Heart left ventricle (tissue), 16 donors: ENCODE data around the gene IRX6. TPM values are rescaled to one million over a fixed set of nuclear protein-coding genes. Genes with fewer than 3 reads are reported as not detected.

Experiments
- ATAC-seq, 4 donors: fragments of 200-7000 bp; cut with Tn5 transposase; one replicate each; pipeline ENCODE4 v1.9.1; 2020 to 2022; ENCODE audit warnings: moderate library complexity in 4 of 4, mild to moderate bottlenecking in 3 of 4, moderate number of reproducible peaks in 1 of 4
- DNase-seq, 5 donors: peaks; one replicate each; pipeline ENCODE4 v3.0.0-alpha.2; 2020
- H3K27ac ChIP-seq, 12 donors: fragments of 200-600 bp; sonication (generic) in 4 of 12; one replicate each; pipeline versions ENCODE4 v1.5.0 to v1.8.0; 2016 to 2022; ENCODE audit warnings: mild to moderate bottlenecking in 2 of 12
- H3K27me3 ChIP-seq, 9 donors: fragments of 200-600 bp; sonication (generic) in 2 of 9; one replicate each; pipeline versions ENCODE4 v1.5.1 to v1.8.0; 2016 to 2022; ENCODE audit warnings: mild to moderate bottlenecking in 3 of 9
- H3K36me3 ChIP-seq, 9 donors: fragments of 200-600 bp; sonication (generic) in 2 of 9; one replicate each; pipeline versions ENCODE4 v1.5.0 to v1.8.0; 2018 to 2022; ENCODE audit warnings: mild to moderate bottlenecking in 2 of 9
- H3K4me1 ChIP-seq, 12 donors: fragments of 200-600 bp; sonication (generic) in 4 of 12; one replicate each; pipeline versions ENCODE4 v1.5.0 to v1.8.0; 2016 to 2022; ENCODE audit warnings: mild to moderate bottlenecking in 3 of 12
- H3K4me3 ChIP-seq, 12 donors: fragments of 200-600 bp; sonication (generic) in 4 of 12; one replicate each; pipeline versions ENCODE4 v1.5.0 to v1.8.0; 2017 to 2022; ENCODE audit warnings: mild to moderate bottlenecking in 9 of 12, moderate library complexity in 4 of 12
- H3K9me3 ChIP-seq, 12 donors: fragments of 200-600 bp; sonication (generic) in 4 of 12; one replicate each; pipeline versions ENCODE4 v1.5.0 to v1.8.0; 2016 to 2022; ENCODE audit warnings: mild to moderate bottlenecking in 1 of 12
- POLR2A ChIP-seq, 2 donors: fragments of 450-650 bp; IDR thresholded peaks; one replicate each; pipeline ENCODE4 v1.6.1; 2017; ENCODE audit warnings: antibody characterized with exemption in 2 of 2, mild to moderate bottlenecking in 2 of 2, moderate library complexity in 2 of 2
- WGBS, 4 donors: extraction: QIAGEN DNeasy Blood & Tissue Kit in 2 of 4; methylation state at CpG; one replicate each; pipeline versions ENCODE4 v1.1.5 to v1.1.7; 2013 to 2018; 5-methylcytosine and 5-hydroxymethylcytosine counted together
- intact Hi-C, 10 donors: fragments of 100-400 bp; cut with DNase I; formaldehyde crosslinking; loops; one replicate each; pipeline versions ENCODE4 v1.11.1 to v1.14.2; 2022
- long read RNA-seq, 3 donors: library from polyadenylated mRNA; unstranded; transcript quantifications; one replicate each; pipeline ENCODE4 v2.0.0, GENCODE V29; 2020 to 2021
- polyA plus RNA-seq, 2 donors: library from polyadenylated mRNA; stranded (reverse); fragments of 200-250 nt; gene quantifications; one replicate each; pipeline ENCODE4 v1.2.3, GENCODE V29; 2013
- total RNA-seq, 9 donors: library from RNA; depleted of rRNA in 2 of 9; stranded (reverse); fragments of >200 nt in 2 of 9; fragmentation: NEBNext Ultra II Directional in 3 of 9; extraction: Animal tissue kit (Norgen Biotek cat#: 25700) in 3 of 9; gene quantifications; one replicate each; pipeline versions ENCODE4 v1.1.0 to v1.2.4, GENCODE V29; 2016 to 2023
- TF ChIP-seq, protein P1 (sequence below), 12 donors: fragments of 200-600 bp; sonication (generic) in 4 of 12; IDR thresholded peaks; one replicate each; pipeline versions ENCODE4 v1.5.0 to v1.8.0; 2018 to 2022; ENCODE audit warnings: antibody characterized with exemption in 12 of 12, mild to moderate bottlenecking in 5 of 12
- donor health status: ischemic (EF 13 %, LVEDD 7.1; RV severe dilation, severe dysfunction).
- donor health status: healthy with polysubstance abuse.
- donor health status: DM: no; HTN: yes; CAD: no.
- donor health status: DM: no; HTN: no; CAD: no.
- donor health status: ischemic (EF 25% LVEDD 6.9; RV normal size, moderate dysfunction).
- donor health status: ischemic (EF 25% LVEDD 5.7; RV mildly dilated, moderate dysfunction).
- donor health status: healthy.
- donor health status: DM: yes; HTN: yes; CAD: no.
- donor health status: ischemic (EF 35%, LVEDD 5.7; RV mildly dilated, moderate dysfunction).
- donor health status: nonischemic (EF 11% LVEDD 7.7; RV severe dilation, severe dysfunction).
- donor health status: DM: yes; HTN: yes; CAD: no.
- donor health status: PGD.
- donor health status: ischemic (EF 29% LVEDD 5.4; RV normal size, mild dysfunction).
- donor health status: nonischemic (EF 23%, LVEDD 6.1; RV moderate dilation, normal function).

Gene IRX6
- total RNA-seq (10 to 100 TPM in 6 of 9 donors, 1 to 10 TPM in 2, under 1 TPM in 1; 0.96 to 48.4 (median 12.4) TPM), polyA plus RNA-seq (10 to 100 TPM in 1 of 2 donors, 1 to 10 TPM in 1; 3.0 to 20.5 TPM)
- long read RNA-seq, donor 1, transcript IRX6-201 (6 exons, 3,128 nt) = major isoform, 13 of 36 reads
- long read RNA-seq, donor 1, partial matches to known transcripts = 9 of 36 reads
- long read RNA-seq, donor 1, other reads (novel, unspliced or antisense) = 14 of 36 reads
- long read RNA-seq, donor 2, transcript IRX6-201 (6 exons, 3,128 nt) = major isoform, 138 of 315 reads
- long read RNA-seq, donor 2, partial matches to known transcripts = 44 of 315 reads
- long read RNA-seq, donor 2, other reads (novel, unspliced or antisense) = 133 of 315 reads
- long read RNA-seq, donor 3, partial matches to known transcripts = 3 of 11 reads
- long read RNA-seq, donor 3, other reads (novel, unspliced or antisense) = 4 of 11 reads

DNA sequence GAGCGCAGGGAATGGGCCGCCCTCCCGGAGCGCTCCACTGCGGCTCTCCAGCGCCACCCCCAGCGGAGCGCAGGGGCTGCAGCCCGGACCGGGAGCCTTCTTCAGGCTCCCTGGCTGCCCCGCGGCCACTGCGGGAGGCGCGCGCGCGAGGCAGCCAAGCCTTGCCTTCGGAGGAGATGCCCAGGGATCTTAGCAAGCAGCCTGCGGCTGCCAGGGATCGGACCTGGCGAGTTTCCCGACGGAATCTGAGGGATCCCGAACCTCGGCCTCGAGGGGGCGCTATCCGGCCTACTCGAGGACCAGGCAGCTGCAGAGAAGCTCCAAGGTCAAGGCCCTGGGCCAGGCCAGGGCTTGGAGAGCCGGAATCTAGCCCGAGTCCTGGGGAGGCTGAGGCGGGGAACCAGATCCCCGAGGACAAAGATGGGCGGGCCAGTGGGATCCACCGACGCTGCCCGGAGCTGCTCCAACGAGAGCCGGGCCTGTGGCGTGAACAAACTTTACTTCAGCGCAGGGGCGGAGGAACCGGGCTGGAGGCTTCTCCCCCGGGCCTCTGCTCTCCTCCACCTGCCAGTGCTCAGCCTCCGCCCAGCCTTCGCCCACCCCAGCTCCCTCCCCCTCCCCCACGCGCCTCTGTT, at the start of gene IRX6:
Gene IRX6, plus strand, starts transcription at position 567 of the 635 bp plus-strand sequence. CDS start 889 bp downstream, outside the sequence.
- peak within 1 kb of the TSS; percentile 50 to 98 (median 92) for H3K27ac ChIP-seq
- intact Hi-C loops = loop anchor here in 7 of 10 donors (2.0 to 10.0 kb wide), 5 partner anchors 47 to 1041 kb away; partner anchors contain the start of gene IRX5 (in 4 of the 7)
- peak within 1 kb of the TSS; percentile 30 to 70 (median 58) for H3K4me3 ChIP-seq
- 1 to 2% (median 2%) methylated on average over 40 to 49 of the region's 49 CpGs for WGBS, 4 donors
- ATAC-seq (peak; percentile 71 to 85 (median 83)), DNase-seq (peak in 4 of 5 donors; percentile 65 to 91 (median 76))
- peaks cover 0 to 65% (median 32%) of the 10 kb centered on the region in 9 donors for H3K27me3 ChIP-seq
- TF ChIP-seq, protein P1, sequence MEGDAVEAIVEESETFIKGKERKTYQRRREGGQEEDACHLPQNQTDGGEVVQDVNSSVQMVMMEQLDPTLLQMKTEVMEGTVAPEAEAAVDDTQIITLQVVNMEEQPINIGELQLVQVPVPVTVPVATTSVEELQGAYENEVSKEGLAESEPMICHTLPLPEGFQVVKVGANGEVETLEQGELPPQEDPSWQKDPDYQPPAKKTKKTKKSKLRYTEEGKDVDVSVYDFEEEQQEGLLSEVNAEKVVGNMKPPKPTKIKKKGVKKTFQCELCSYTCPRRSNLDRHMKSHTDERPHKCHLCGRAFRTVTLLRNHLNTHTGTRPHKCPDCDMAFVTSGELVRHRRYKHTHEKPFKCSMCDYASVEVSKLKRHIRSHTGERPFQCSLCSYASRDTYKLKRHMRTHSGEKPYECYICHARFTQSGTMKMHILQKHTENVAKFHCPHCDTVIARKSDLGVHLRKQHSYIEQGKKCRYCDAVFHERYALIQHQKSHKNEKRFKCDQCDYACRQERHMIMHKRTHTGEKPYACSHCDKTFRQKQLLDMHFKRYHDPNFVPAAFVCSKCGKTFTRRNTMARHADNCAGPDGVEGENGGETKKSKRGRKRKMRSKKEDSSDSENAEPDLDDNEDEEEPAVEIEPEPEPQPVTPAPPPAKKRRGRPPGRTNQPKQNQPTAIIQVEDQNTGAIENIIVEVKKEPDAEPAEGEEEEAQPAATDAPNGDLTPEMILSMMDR (IDR thresholded peaks at IDR 0.05) = peak; percentile 21 to 76 (median 62)
- TF ChIP-seq POLR2A (IDR thresholded peaks at IDR 0.05) = no peak
- peaks cover 0 to 19% (median 1%) of the 10 kb centered on the region in 12 donors for H3K4me1 ChIP-seq
- no peaks in the 10 kb centered on the region for H3K9me3 ChIP-seq
- H3K36me3 ChIP-seq = peaks cover 0 to 3% (median 0%) of the 10 kb centered on the region in 9 donors

DNA sequence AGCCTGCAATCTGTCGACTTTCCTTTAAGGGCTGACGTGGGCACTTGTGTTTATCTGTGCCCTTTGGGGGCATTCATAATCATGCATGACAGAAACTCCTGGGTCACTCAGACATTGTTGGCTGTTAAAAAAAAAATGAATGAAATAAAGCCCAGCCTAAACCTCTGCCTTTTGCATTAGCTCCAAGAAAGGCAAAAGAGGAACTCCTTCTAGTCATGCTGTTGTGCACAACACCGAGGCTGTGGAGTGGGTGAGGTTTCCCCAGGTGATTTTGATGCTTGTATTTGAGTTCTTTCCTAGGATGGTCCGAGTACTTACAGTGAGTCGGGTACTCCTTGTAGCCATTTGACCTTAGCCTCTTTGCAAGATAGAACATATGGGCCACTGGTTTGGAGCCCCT, 49.6 kb upstream of the IRX6 start:
- peaks cover 0 to 4% (median 0%) of the 10 kb centered on the region in 12 donors for H3K4me1 ChIP-seq
- no peaks in the 10 kb centered on the region for H3K27me3 ChIP-seq
- no peak overlapping the region for H3K4me3 ChIP-seq
- 73 to 78% (median 74%) methylated on average over 5 of the region's 5 CpGs for WGBS, 4 donors
- peak overlapping the region in 1 of 12 donors; percentile 75 for H3K27ac ChIP-seq
- H3K36me3 ChIP-seq = no peaks in the 10 kb centered on the region
- intact Hi-C loops = no loop called here
- ATAC-seq (no peak), DNase-seq (no peak)
- H3K9me3 ChIP-seq = no peaks in the 10 kb centered on the region
- TF ChIP-seq, protein P1 (IDR thresholded peaks at IDR 0.05) = no peak
- TF ChIP-seq POLR2A (IDR thresholded peaks at IDR 0.05) = no peak

DNA sequence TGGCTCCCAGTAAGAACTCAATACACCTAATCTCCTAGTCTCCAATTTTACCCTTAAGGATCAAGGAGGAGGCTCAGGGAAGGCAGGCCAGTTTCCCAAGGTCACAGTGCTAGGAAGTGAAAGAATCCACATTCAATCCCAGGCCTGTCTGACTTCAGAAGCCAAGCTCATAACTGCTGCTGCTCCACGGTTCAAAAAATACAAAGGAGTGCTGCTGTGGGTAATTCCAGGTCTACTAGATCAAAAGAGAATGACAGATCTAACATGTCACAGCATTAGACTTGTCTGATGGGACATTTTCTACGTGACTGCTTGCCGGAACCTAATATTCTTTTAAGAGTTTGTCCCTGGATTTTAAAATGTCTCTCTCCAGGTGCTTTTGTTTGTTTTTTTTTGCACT, 48.8 kb upstream of the IRX6 start:
- intact Hi-C loops = no loop called here
- no peak overlapping the region for H3K4me3 ChIP-seq
- H3K27me3 ChIP-seq = no peaks in the 10 kb centered on the region
- WGBS, 4 donors = 73 to 78% (median 76%) methylated on average over 3 of the region's 3 CpGs
- peaks cover 0 to 4% (median 0%) of the 10 kb centered on the region in 12 donors for H3K4me1 ChIP-seq
- H3K36me3 ChIP-seq = no peaks in the 10 kb centered on the region
- DNase-seq (no peak), ATAC-seq (no peak)
- no peaks in the 10 kb centered on the region for H3K9me3 ChIP-seq
- TF ChIP-seq POLR2A (IDR thresholded peaks at IDR 0.05) = no peak
- TF ChIP-seq, protein P1 (IDR thresholded peaks at IDR 0.05) = no peak
- no peak overlapping the region for H3K27ac ChIP-seq

DNA sequence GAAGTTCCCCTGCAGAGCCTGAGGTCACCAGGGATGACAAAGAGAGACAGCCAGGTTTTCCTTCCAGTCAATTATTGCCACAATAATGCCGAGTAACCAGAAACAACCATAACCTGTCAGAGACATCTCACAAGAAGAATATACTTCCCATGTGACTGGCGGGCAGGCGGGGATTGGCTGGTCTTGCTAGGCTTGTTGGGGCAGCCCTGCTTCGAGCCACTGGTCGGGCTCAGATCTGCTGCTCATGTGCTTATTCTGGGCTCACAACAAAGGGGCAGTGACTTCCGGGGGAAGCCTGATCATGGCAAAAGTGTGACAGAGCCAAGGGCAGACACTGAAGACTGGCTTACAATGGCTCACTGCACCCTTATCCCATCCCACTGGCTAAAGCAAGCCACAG, 48.1 kb upstream of the IRX6 start:
- intact Hi-C loops = no loop called here
- H3K27ac ChIP-seq = no peak overlapping the region
- no peak overlapping the region for H3K4me3 ChIP-seq
- no peaks in the 10 kb centered on the region for H3K36me3 ChIP-seq
- peaks cover 0 to 4% (median 0%) of the 10 kb centered on the region in 12 donors for H3K4me1 ChIP-seq
- no peaks in the 10 kb centered on the region for H3K9me3 ChIP-seq
- TF ChIP-seq POLR2A (IDR thresholded peaks at IDR 0.05) = no peak
- TF ChIP-seq, protein P1 (IDR thresholded peaks at IDR 0.05) = no peak
- no peaks in the 10 kb centered on the region for H3K27me3 ChIP-seq
- ATAC-seq = no peak
- 87 to 92% (median 89%) methylated on average over 5 to 6 of the region's 6 CpGs for WGBS, 4 donors
- DNase-seq = peak in 1 of 5 donors; percentile 45
